ENCODE measurements around the gene FARS2. TPM values are rescaled to one million over a fixed set of nuclear protein-coding genes. Genes with fewer than 3 reads are reported as not detected.
A peak's percentile ranks its signal among the peaks of the same experiment; 100 is the strongest.

FARS2 gene
- total RNA-seq, 1 donor from 2014 or later: 36.6 TPM

GRCh38 chr6:5249451-5250122 lies 11.7 kb upstream of the FARS2 start:
- no peak for DNase-seq

GRCh38 chr6:5250451-5250850 lies 10.9 kb upstream of the FARS2 start:
- DNase-seq: no peak

DNA sequence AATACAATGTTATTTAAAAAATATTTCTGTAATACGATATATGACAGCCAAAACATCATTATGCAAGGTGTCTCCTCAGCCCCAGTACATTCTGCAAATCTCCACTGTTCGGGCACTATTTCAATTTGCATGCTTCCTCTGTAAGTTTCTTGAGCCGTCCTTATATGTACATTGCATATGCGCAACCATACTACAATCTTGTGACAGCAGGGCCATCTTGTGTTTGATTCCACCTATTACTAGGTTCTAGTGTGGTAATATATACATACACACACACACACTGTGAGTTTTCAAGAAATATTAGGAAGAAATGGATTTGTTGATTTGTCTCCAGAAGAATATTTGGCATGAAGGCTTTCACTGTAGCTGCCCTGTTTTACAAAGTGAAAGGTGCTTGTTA lies 10.4 kb upstream of the FARS2 start:
- peak; percentile 9 for DNase-seq

GRCh38 chr6:5256952-5257351 lies 4.4 kb upstream of the FARS2 start:
- no peak for DNase-seq

DNA sequence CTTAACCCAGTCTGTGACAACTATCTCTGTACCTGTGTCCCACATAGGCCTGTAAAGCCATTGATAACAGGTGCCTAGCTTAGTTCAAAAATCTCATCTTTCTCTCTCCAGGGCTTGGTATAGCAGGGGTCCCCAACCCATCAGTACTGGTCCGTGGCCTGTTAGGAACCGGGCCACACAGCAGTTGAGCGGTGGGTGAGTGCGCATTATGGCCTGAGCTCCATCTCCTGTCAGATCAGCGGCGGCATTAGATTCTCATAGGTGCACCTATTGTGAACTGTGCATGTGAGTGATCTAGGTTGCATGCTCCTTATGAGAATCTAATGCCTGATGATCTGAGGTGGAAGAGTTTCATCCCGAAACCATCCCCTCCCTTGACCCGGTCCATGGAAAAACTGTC lies 3.9 kb upstream of the FARS2 start:
- DNase-seq: no peak

GRCh38 chr6:5259428-5259827 lies 1.9 kb upstream of the FARS2 start:
- no peak for DNase-seq

- DNase-seq: peak; percentile 70
These were observed 1.1 kb upstream of the FARS2 start for GRCh38 chr6:5260111-5260620.

DNA sequence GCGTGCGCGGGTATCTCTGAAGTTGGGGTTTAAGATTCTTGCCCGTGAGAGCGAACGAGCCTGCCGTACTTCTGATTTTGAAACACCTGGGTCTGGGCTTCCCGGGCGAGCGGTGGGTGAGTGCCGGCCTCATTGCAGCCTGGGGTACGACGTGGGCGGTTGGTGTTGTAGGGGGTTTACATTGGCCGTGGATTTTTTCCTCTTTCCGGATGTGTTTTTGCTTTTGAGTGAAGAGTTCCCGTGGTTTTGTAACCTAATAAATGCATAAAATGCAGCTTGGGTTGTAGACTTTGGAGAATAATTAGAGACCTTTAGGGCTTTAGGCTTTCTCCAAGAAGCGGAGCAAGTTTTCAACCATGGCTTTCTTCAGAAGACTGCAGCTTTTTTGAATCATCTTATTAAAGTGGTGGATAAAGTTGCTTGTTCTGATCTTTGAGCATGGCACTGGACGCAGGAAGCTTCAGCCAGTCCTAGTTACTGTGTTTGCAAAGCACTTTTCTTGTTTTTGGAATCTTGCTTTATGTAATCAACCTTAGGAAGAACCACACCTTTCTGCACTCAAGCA lies 314 bp downstream of the FARS2 start:
- peak; percentile 17 for DNase-seq

- no peak for DNase-seq
These were observed 5.1 kb downstream of the FARS2 start for GRCh38 chr6:5266423-5266822.

GRCh38 chr6:5270093-5270680 lies 8.9 kb downstream of the FARS2 start:
- no peak for DNase-seq

- no peak for DNase-seq
These were observed 10.6 kb downstream of the FARS2 start for GRCh38 chr6:5271926-5272325.

- DNase-seq: no peak
These were observed 12.9 kb downstream of the FARS2 start for GRCh38 chr6:5274231-5274630.

GRCh38 chr6:5275497-5275896 lies 14.2 kb downstream of the FARS2 start:
- no peak for DNase-seq

- DNase-seq: no peak
These were observed 15.3 kb downstream of the FARS2 start for GRCh38 chr6:5276581-5276980.

DNA sequence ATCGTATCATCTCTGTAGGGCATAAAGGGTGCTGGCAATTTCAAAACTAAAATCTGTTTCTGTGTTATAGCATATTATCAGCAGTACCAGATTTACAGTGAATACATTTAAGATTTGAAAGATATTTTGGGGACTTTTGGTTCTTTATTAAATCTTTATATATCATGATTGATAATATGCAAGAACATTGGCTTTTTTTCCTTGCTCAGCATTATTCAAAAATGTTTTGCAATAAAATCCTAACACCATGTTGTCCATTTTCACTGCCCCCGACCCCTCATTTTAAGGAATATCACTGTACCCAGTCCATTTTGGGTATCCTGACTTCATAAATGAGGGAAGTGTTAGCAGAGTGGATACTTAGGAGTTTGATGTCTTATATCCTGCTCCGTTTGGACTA lies 16.3 kb downstream of the FARS2 start:
- no peak for DNase-seq

GRCh38 chr6:5278047-5278446 lies 16.7 kb downstream of the FARS2 start:
- DNase-seq: no peak

DNA sequence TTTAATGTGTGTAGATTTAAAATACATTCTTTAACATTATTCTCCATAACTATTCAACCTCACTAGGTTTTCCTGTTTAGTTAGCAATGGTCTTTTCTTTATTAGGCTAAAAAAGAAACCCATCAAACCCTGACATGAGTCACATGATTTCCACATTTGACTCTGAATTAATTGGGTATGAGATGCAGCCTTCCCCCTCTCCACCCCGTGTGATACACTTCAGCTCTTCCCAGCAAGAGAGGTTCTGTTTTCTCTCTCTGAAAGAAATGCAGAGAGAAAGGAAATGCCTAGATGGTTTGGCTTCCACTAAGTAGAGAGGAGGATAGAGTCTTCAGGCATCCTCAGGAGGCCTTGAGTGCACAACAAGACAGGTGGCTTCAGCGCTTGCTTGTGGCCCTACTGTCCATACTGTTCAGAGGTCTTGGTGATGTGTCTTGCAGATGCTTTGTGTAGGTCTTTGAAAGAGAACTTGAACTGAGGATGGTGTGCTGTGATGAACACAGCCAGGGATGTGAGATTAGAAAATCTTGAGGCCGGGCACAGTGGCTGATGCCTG lies 17.3 kb downstream of the FARS2 start:
- no peak for DNase-seq

DNA sequence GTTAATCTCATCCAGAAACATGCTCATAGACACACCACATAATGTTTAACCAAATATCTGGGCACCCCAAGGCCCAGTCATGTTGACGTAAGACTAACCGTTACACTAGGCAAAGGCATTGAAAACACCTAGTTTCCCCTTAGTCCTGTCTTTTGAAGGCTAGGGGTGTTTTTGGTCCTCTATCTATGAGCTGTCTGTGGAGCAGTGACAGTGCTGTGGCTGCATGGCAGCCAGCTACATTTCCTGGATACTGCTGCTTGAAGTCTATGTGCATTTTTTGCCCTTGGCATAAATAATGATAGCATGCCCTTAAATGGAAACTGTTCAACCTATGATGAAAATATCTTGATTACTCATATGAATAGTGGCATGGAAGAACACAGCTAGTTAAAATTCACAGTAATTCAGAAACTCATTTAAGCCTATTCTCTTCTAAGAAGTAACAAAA lies 18.6 kb downstream of the FARS2 start:
- no peak for DNase-seq

GRCh38 chr6:5280920-5281319 lies 19.6 kb downstream of the FARS2 start:
- DNase-seq: no peak

DNA sequence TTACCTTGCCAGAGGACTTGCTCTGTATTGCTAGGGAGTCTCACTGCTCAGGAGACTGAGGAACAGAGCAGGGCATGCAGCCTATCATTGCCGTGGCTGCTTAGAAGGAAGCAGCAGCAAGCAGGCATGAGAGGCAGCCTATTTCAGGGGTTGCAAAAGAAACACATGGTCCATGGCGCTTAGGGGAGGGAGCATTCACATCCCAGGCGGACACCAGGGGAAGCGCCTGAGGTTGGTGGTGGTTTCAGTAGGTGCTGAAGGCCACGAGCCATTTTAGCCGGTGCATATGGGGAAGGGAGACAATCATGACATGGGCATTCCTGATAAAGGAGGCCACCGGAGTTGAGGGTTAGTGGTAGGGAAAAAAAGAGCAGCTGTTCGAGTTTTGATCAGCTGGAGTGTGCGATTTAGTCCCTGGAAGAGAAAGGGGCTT lies 20.9 kb downstream of the FARS2 start:
- DNase-seq: no peak

DNA sequence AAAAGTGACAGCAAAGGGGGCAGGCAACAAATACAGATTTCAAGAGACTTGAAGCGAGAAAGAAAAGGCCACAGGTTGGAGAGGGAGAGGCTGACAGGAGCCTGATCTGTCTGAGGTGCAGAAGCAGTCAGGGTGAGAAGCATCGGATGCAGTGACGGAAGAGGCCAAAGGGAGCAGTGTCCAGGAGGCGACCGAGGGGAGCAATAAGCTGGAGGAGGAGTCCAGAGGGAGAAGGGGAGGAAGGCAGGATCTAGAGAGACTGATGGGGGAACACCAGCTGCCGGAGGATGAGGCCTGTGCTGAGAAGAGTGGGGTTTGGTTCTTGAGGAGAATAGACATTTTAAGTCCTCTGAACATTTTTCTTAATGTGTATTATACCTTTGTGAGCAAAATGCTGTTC lies 23.8 kb downstream of the FARS2 start:
- DNase-seq: no peak

DNA sequence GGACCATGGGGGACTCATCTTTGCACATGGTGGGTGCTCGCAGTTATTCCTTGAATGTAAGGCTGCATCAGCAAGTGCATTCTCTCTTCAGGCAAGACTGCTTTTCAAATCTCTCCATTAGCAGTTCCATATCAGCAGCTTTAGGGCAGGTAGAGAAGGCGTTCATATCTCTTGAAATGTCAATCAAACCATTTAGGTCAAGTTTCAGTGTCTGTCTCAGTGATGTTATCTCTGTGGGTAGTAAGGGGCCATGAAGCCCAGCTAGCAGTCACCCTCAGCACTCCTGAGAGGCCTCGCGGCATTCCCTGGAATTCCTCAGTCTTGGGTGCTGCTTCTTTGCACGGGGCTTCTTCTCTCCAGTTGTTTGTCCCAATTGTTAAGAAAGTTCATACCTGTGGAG lies 24.2 kb downstream of the FARS2 start:
- DNase-seq: no peak

DNA sequence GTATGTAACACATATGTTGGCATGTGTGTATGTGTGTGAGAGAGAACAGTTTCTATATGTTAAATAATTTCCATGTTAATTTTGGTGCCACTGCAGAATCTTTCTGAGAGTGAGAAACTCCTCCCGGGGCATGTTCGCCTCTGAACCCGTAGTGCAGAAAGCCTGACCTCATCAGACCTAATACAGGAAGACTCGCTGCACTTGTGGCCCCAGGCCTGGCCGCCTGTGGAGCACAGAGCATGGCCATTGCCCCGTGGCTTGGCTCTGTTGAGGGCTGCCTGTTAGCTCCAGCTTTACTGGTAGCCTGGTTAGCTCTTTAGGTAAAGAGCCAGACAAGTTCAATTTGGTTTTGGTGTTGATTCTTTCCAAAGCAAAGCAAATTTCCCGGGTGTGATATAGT lies 25.5 kb downstream of the FARS2 start:
- DNase-seq: peak; percentile 14
